ENCODE results near the gene MIS18A.
"Not testable (repeated sequence)": the region's sequence is repeated elsewhere in the genome, so short reads cannot be mapped to it uniquely, and the experiment has no call there.

Gene MIS18A

GRCh38 chr21:32278518-32279376, at the start of gene MIS18A:
TSS of gene MIS18A (minus strand) at chr21:32279049. CDS start at chr21:32279014, 35 bp downstream.
- peak; percentile 98 for DNase-seq

GRCh38 chr21:32328595-32328994, 49.7 kb upstream of the MIS18A start:
- no peak for DNase-seq

- no peak for DNase-seq
Measured at GRCh38 chr21:32325706-32326105, 46.9 kb upstream of the MIS18A start.

- DNase-seq, result no peak
Measured at GRCh38 chr21:32322676-32323075, 43.8 kb upstream of the MIS18A start.

DNA sequence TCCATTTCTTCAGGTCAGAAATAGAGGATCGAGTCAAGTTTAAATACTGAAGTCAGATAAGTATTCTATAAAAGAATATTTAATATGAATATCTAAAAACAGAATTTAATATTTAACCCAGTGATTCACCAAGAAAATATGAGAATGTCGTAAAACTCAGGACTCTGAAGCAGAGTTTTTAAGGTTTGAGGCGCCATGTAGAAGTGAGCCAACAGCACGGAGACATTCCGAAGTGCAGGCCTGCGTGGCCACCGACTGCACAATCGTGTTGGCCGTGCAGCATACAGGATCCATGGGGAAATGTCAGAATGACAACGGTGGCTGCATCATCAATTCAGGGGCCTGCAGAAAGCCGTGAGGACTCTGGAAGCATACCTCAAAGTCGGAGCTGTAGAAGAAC, 43.3 kb upstream of the MIS18A start:
- DNase-seq, result no peak

DNA sequence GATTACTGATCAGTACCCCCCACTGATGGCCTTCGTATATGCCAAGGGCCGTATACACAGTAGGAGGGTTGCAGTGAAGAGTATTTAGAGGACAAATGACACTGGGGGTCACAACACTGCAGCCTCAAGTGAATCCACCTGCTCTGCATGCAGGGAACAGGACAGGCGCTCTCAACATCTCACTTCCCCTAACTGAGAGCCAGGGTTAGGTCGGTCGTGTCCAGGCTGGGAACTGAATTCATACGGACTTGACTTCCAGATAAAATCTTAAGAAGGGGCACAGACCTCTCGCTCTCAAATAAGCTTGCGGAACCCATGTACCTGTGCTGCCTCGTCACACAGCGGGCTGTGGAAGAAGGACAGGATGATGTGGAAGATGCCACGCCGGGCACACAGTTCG, 42.6 kb upstream of the MIS18A start:
- no peak for DNase-seq

DNA sequence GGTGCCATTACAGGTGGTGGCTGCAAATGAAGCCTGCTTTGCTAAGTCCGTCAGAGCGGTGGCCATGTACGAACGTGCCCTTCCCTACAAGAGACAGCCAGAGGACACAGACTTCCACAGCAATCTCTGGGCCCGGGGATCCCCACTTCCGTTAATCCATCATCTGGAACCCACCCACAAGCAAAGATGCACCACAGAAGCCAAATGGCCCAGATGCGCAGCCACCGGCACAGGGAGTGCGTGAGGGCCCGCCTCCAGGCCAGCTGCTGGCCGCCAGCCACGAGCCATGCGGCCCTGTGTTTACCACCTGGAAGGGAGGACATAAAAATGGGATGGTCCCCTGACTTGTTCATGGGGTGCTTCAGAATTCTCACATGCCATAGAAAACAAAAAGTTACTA, 41.9 kb upstream of the MIS18A start:
- no peak for DNase-seq

DNA sequence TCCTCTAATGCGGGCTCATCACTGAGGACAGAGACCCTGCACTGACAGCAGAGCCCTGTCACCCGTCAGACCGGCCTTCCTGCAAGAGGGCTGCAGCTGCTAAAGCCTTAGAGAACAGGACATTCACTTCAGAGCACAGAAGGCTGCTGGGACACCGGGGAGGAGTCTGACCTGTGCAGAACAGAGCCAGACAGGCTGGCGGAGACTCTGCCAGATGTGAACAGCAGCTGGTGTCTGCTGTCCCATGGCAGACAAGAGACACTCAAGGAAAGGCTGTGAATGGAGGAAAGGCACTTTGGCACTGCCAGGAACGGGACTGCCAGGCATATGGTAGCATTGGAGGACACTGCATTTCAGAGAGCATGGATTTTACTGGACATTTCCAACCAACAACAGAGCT, 41.2 kb upstream of the MIS18A start:
- no peak for DNase-seq

- no peak for DNase-seq
Measured at GRCh38 chr21:32319012-32319411, 40.2 kb upstream of the MIS18A start.

- no peak for DNase-seq
Measured at GRCh38 chr21:32317726-32318125, 38.9 kb upstream of the MIS18A start.

DNA sequence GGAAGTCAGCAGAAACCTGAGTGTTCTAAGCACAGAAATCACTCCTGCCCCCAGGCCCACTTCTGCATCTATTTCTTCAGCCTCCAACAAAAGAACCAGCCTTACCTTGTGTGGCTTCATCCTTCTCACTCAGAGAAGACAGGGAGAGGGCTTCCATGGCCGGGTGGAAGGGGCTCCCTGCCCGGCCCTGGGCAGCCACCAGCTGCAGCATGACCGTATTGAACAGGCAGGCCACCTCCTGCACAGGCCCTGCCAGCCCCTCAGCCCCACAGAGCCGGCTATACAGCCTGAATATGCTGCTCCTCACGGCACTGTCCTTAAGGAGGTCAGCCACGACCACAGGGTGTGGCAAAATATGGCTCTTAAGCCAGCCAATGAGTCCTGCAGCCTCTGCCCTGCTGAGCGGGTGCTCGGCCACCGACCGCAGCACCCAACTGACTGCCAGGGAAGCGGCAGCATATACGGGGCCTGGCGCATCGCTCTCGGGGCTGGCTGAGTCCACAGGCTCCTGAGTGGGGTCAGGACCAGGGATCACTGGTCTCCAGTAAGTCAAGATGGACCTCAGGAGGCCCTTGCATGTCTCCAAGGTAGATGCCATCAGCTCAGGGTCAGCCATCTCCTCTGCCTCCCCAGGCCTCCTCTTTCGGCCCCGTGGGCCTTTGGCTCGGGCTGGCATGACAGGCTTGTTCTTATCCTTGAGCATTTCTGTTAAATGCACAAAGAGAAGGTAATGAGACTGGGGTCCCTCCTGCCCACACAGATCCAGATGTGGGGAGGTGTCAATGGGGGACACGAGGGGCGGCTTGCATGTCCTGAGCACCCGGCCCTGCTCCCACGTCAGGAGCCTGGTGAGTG, 37.7 kb upstream of the MIS18A start:
- DNase-seq, result no peak

- DNase-seq, result no peak
Measured at GRCh38 chr21:32315511-32316281, 36.8 kb upstream of the MIS18A start.

GRCh38 chr21:32314806-32315205, 36.0 kb upstream of the MIS18A start:
- no peak for DNase-seq

DNA sequence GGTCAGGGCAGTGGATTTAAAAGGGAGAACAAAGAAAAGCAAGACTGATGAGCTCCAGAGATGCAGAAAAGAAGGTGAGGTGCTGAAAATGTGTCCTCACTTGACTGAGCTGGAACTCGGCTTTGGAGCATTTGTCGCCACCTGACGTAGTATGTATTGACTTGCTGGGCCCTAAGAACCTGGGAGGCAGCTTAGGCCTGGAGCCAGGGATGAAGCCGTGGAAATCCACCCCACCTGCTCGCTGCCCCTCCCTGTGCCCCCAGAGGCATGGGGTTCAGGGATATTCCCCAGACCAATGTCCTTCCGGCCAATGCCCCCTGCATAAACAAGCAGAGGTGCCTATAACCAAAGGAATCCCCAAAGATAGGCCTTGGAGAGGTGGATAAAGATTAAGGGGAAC, 34.1 kb upstream of the MIS18A start:
- no peak for DNase-seq

- DNase-seq, result no peak
Measured at GRCh38 chr21:32312326-32312725, 33.5 kb upstream of the MIS18A start.

DNA sequence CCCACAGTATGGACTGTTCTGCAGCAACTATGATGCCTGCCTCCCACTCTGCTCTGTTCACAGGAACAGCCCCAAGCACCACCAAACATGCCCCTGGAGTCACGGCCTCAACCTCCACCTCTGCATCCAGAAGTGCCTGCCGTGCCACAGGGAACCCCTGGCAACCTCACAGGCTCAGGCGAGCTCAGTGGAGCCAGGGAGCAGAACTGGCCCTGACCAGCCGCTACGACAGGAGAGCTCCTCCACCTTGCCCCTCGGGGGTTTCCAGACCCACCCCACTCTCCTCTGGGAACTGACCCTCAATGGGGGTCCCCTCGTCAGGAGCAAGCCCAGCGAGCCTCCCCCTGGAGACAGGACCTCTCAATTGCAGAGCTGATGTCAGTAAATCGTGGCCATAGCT, 32.8 kb upstream of the MIS18A start:
- DNase-seq, result no peak

DNA sequence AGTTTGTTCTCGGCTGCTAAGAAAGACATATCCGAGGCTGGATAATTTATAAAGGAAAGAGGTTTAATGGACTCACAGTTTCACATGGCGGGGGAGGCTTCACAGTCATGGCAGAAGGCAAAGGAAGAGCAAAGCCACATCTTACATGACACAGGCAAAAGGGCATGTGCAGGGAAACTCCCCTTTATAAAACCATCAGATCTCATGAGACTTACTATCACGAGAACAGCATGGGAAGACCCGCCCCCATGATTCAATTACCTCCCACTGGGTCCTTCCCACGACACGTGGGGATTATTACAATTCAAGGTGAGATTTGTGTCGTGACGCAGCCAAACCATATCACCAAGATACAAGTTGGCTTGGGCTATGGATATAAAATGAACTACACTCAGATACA, 32.1 kb upstream of the MIS18A start:
- not testable (repeated sequence) for DNase-seq

DNA sequence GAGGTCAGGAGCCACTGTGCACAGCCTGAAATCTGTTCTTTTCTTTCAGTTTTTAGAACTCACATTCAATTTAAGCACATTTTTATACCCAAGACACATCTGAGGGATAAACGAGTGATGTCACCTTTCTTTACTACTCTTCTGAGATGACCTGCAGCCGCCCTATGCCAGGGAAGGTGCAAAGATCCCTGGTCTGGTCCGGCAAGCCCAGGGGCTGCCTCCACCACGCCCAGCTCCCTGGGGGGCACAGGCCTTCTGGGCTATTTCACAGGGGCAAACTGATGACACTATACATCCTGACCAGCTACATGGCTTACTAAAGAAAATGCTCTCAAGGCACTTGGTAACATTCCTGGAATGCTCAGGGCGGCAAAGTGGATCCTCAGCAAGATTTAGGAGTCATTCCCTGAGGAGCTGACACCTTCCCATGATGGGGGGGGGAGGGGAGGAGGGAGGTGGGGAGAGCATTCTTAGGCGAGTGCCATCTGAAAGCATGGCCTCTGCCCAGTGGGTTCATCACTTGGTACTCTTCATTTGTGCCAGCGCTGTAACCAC, 31.1 kb upstream of the MIS18A start:
- DNase-seq, result no peak

GRCh38 chr21:32308696-32309095, 29.8 kb upstream of the MIS18A start:
- no peak for DNase-seq

DNA sequence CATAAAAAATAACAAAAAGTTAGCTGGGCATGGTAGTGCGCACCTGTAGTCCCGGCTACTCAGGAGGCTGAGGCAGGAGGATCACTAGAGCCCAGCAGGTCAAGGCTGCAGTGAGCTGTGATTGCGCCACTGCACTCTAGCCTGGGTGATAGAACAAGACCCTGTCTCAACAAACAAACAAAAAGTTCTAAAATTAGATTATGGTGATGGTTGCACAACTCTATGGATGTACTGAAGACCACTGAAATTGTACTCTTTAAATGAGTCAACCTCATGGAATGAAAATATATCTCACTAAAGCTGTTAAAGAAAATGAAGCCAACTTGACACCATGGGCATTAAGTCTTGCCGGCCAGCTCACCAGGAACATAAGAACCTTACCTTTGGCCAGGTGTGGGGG, 28.9 kb upstream of the MIS18A start:
- no peak for DNase-seq

GRCh38 chr21:32306021-32306780, 27.4 kb upstream of the MIS18A start:
- no peak for DNase-seq

- DNase-seq, result no peak
Measured at GRCh38 chr21:32304998-32305397, 26.1 kb upstream of the MIS18A start.

Data from NCI-H2227 treated with DMSO at 0.1 percent for 48 hours (cell line).